Stimulated activated CD4-positive, alpha-beta T cell treated with anti-CD3 and anti-CD28 coated beads, Interleukin-15, amount 100 ng/mL, for 24 hours (primary cell): Measurements from ENCODE around the gene ASF1B.
A peak's percentile ranks its signal among the peaks of the same experiment; 100 is the strongest.
"Not testable (repeated sequence)": the region's sequence is repeated elsewhere in the genome, so short reads cannot be mapped to it uniquely, and the experiment has no call there.

ENCODE experiments used
- DNase-seq: peaks from one replicate; pipeline ENCODE4 v3.0.0-alpha.2; 2020

ASF1B gene

DNA sequence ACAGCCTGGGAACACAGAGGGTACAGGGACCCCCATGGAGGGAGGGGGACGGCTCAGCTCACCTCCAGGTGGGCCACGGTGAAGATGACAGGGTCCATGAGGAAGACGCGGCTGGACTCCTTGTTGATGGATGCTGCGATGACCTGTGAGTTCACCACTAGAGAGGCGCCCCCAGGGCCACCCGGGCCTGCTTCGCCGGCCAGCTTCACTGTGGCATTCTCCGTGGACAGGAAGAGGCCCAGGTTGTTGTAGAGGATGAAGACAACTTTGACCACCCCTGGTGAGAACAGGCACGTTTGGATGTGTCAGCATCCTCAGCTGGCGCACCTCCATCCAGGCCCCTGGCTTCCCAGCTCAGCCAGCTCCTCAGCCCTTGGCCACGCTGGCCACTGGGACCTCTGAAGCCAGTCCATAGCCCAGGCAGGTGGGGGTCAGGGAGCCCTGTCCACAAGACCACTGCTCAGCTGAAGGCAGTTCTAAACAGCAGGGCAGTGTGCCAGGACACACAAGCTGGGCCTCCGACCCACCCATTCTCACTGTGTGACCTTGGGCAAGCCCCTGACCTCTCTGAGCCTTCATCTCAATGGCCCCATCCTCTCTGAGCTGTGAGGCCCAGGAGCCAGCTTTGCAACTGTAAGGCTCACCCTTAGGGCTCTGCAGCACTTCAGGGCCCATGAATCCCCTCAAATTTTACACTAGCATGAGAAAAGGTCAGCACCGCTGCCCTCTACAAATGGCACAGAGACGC, 22.1 kb upstream of the ASF1B start:
- DNase-seq = no peak

DNA sequence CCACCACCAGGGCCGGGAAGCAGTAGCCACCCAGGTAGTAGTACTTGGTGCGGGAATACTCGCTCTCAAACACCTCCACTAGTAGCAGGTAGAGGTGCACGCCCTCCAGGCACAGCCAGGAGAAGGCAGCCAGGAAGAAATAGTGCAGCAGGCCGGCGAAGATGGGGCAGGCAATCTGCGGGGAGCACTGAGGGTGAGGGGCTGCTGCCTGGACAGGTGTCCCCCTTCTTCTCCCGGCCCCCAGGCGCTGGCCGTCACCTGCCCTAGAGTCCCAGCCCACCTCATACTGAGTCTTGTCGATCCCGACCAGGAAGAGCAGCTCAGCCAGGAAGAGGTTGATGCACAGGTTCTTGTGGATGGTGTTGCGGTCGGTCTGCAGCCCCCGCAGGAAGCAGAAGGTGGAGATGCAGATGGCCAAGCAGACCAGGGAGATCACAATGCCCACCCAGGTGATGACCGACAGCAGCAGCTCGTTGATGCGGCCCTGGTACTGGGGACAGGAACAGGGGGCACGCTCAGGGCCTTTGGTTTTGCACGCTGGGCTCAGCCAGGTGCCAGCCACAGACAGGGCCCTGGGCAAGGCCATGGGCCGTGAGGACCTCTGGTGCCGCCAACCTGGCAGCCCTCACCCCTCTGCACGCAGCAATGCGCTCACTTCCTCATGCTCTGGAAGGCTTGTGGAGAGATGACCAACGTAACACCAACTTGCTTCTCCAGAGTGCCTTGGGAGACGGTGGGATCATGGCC, 20.8 kb upstream of the ASF1B start:
- DNase-seq = no peak

DNA sequence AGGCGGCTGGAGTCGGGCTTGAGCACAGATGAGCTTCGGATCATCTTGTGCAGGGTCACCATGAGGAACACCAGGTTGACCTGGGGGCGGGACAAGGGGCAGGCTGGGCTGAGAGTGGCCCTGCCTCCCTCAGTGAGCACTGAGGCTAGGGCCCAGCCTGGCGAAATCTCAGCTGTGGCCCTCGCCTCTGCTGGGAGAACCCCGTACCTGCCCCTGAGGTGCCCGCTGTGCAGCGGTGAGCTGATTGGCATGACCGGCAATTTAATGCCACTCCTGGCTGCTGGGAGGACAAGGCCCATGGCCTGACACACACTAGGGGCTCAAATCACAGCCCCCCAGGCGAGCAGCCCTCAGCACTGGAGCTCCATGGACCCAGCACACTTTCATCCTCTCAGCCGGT, 19.7 kb upstream of the ASF1B start:
- DNase-seq = no peak

DNA sequence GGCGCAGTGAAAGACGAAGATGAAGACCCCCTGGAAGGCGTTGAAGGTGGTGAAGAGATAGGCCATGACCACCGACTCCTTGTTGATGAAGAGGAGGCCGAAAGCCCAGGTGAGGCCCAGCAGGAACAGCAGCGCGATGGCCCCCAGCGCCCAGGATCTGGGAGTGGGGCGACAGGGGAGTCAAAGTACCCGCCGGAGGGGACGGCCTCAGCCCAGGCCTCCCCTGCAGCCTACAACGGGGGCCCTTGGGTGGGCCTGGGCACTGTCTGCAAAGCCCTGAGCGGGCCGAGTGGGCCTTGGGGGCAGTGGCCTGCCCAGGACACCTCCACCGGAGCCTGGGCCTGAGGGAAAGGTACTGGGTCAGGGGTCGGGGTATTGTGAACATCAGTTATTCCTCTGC, 19.0 kb upstream of the ASF1B start:
- no peak for DNase-seq

DNA sequence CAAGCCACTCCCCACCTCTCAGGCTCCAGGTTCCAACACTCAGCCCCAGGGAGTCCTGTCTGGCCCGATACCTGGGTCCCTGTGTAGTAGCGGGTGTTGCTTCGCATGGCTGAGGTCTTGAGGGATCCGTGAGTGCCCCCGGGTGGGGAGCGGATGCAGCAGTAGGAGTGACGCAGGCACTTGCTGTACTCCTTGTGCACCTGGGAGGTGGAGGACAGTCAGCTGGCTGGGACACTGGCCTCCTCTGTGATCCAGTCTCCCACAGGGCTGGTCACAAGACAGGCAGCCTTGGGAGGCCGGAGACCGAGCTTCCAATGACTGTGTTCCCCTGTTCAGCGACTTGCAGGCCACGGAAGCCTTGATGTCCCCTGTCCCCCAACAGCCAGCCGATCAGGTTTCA, 16.3 kb upstream of the ASF1B start:
- no peak for DNase-seq

DNA sequence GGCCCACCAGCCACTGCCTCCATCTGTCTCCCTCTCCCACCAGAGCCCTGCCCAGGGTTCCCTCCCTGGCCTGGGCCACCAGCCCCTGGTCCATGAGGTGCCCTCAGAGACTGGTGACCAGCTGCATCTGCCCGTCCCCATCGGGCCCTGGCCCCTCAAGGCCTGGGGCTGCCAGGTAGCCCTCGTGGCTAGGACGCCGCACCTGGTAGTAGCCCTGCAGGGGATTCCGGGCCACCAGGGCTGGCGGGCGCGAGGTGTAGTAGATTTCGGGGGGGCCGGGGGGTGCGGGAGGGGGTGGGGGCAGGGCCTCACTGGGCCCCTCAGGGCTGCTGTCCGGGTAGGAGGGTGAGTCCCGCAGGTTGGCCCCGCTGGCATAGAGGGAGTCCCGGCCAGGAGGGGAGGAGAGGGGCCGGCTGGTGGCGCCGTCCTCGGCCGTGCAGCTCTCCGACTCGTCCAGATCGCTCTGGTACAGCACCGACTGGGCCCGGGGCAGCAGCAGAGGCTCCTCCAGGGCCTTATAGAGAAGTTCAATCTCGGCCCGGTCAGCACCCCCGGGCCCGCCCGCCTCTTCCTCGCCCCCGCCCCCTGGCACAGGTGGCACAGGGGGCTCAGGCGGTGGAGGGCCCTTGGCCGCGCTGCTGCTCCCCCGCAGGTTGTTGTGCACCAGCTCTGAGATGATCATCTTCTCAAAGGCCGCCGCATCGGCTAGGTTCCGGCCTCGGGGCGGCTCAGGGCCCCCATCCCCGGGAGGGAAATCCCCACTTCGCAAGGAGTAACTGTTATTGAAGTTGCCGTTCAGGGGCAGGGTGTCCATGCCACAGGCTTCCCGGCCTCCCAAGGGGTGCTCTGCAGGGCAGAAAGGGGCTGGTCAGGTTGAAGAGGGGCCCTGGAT, 14.6 kb upstream of the ASF1B start:
- DNase-seq = no peak

DNA sequence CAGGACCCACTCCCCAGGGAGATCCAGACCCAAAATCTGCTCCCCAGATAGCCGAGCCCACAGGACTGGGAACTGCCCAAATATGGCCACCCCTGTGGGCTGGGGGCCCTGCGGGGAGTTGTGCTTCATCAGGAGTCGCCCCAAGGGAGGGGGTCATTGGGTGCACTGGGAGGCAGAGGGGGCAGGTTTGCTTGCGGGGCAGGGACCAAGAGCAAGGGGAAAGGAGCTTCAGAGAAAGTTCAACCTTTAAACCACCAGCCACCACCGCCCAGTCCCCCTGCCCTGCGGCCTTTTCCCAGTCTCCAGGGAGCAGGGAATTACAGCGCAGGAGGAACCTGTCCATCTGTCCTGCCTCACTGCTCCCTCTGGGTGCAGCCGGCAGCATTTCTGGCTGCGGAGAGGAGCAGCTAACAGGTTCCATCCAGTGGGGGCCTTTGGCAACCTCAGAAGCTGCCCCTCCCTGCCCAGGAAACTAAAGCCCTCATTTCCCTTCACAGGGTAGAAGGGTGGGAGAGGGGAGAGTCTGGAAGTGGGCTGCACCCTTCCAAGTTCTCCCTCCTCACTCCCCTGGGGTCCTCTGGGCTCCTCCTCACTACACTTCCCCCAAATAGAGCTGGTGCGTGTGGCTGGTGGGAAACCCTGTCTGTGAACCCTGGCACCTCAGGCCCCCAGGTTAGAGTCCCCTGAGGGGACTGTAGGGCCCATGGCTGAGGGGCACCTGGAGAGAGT, 13.8 kb upstream of the ASF1B start:
- no peak for DNase-seq

DNA sequence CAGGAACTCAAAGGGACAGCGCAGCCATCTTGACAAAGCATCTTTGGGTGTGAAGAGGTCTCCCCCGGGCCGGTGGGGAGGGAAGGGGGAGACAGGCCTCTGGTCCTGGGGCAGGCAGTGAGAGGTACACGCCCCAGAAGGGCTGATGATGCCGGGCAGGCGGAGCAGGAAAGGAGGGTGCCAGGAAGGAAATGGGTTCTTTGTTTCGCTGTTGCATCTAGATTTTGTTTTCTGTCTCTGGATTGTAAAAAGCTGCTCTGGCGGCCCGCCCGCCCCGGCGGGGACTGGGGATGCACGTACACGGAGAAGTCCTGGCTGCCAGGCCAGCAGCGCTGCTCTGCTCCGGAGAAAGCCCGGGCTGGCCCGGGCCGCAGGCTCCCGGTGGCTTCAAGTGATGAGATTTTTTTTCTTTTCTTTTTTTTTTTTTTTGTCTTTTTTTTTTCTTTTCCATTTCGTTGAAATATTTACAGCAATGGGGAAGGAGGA, 13.2 kb upstream of the ASF1B start:
- DNase-seq = peak; percentile 48

DNA sequence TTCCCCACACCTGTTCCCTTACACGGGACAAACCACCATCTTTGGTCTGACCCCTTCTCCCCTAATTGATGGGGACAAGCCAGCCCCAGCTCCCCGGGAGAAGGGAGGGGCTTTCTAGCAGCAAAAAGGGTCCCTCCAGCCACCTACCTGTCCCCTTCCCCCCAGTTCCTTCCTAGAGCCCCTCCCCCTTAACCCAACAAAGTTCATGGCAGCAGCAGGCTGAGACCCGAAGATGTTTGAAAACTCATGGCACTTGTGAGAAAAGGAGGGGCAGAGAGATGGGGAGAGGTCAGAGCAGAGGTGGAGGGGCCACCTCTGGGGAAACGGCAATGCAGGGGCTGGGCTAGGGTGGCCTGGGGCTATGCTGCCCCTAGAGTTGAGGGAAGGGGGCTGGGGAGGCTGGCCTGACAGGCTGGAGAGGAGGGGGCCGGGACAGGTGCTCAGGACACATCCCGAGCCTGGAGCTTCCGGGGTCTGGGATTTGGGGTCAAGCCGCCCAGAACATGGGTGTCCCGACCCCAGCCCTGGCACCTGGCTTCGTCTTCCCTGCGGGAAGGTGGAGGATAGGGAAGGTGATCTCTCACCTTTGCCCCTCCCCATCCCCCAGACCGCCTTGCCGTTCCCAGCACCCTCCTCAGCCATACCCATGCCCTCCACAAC, 12.5 kb upstream of the ASF1B start:
- DNase-seq = no peak

DNA sequence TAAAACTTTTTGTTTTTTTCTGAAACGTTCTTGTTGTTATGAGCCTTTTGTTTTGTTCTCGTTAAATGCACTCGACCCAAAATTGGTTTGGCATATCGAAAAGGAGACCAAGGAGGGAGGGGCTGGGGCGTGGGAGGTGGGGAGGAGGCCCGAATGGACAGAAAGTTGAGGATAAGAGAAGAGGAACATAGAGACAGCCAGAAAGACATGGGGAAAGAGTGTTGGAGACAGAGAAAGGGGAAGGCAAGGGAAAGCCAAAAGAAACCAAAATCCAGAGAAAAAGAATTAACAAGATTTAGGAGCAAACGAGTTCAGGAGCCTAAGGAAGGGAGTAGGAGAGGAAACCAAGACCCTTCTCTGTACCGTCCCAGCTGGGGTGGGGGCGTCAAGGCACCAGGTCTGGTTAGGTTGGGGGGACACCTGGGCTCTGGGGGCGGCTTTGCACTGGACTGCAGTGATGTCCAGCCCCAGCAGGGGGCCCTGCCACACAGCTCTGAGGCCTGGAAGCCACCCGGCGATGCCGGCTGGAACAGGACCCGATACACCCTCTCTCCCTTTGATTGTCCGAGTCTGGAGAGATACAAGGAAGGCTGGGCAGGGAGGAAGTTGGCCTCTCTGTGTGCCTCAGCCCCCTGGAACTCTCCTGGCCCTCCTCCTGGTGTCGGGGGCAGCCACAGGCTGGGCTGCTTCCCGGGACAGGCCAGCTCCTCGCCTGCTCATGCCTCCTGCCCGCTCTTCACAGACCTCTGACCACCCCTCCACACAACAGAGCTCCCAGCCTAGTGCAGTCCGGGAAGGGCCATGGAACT, 11.6 kb upstream of the ASF1B start:
- DNase-seq = peak; percentile 63

DNA sequence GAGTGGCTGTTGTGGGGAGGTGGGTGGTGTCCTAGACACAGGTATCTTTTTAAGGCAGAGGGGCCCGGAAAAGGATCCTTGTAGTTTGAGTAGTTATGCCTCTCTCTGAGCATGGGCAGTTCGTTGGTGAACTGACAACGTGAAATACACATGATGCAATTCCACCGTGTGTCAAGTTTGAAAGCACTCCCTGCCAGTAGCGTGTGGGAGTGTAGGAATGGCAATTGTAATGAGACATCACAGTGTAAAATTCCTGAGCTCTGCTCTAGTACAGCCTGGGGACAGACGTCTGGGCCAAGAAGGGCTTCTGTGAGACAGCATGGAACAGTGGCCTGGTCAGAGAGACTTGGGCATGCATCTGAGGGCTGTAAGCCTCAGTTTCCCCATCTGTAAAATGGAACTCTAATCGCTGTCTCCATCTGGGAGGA, 10.4 kb upstream of the ASF1B start:
- no peak for DNase-seq

DNA sequence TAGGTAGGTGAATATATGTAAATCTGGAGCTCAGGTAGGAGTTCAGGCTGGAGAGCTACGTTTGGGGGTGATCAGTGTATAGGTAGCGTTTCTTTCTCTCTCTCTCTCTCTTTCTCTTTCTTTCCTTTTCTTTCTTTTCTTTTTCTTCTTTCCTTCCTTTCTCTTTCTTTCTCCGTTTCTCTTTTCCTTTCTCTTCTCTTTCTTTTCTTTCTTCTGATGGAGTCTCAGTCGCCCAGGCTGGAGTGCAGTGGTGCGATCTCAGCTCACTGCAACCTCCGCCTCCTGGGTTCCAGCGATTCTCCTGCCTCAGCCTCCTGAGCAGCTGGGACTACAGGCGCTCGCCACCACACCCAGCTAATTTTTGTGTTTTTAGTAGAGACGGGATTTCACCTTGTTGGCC, 9.8 kb upstream of the ASF1B start:
- DNase-seq = not testable (repeated sequence)

DNA sequence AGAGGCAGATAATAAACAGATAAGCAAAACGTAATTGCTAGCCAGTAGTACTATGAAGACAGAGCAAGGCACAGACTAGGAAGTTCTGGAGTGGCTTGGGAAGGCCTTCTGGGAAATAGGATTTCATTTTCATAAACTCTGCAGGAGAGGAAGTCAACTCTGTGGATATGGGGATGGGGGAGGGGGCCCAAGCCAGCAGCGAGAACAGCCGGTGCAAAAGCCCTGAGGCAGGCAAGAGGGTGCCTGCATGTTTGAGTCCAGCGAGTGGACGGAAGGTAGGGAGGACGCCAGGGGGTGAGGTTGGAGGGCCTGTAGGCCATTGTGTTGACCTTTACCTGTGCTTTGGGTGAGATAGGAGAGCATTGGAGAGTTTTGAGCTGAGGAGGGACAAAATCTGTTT, 9.0 kb upstream of the ASF1B start:
- DNase-seq = no peak

DNA sequence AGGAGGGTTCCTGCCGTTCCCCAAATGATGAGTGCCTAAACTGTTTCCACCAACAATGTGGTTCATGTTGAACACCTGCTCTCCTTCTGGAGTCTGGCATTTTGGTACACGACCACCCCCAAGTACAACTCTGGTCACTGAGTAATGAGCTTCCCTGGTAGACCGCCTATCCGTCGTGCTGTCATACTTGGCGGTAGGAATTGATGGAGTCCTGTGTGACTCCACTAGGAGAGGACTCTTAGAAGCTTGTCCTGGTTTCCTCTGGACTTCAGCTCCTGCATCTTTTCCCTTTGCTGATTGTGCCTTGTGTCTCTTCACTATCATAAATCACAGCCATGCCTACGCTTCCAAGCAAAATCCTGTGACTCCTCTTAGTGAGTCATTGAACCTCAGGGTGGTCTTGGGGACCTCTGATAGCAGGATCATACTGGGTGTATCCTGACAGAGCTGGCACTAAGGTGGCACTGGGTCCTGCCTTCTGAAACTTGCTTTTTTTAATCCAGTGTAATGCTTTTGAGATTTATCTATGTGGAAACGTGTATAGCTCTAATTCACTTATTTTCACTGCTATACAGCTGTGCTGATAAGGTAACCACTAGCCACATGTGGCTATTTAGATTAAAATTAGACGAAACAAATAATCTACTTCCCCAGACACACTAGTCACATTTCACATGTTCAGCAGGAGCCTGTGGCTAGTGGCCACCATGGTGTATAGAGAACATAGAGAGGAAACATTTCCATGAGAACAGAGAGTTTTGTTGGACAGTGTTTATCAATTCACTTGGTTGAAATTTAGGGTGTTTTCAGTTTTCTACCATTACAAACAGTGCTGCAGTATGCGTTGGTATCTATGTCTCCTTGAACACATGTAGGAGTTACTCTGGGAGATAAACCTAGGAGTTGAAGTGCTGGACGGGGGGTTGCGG, 6.1 kb upstream of the ASF1B start:
- no peak for DNase-seq

DNA sequence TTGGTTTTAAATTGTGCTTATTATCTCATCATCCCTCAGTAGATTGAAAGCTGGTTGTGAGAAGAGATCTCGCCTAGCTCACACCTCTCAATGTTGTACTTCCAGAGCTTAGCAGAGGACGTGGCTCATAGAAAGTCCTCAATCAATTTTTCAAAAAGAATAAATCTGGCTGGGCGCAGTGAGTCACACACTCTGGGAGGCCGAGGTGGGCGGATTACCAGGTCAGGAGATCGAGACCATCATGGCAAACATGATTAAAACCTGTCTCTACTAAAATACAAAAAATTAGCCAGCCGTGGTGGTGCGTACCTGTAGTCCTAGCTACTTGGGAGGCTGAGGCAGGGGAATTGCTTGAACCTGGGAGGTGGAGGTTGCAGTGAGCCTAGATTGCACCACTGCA, 4.7 kb upstream of the ASF1B start:
- peak; percentile 39 for DNase-seq

DNA sequence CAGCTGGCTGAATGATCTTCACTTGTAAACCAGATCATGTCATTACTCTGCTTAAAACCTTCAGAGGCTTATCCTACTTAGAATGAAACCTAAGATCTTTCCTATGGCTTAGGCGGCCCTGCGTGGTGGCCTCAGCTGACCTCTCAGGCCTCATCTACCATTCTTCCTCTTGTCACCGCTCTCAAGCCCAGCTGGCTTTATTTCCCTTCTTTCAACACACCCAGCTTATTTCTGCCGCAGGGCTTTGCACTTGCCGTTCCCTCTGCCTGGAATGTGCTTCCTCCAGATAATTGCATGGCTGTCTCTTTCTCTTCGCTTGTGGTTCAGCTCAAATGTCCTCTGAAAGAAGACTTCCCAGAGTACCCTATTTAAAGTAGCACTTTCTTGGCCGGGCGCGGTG, 3.6 kb upstream of the ASF1B start:
- DNase-seq = no peak

DNA sequence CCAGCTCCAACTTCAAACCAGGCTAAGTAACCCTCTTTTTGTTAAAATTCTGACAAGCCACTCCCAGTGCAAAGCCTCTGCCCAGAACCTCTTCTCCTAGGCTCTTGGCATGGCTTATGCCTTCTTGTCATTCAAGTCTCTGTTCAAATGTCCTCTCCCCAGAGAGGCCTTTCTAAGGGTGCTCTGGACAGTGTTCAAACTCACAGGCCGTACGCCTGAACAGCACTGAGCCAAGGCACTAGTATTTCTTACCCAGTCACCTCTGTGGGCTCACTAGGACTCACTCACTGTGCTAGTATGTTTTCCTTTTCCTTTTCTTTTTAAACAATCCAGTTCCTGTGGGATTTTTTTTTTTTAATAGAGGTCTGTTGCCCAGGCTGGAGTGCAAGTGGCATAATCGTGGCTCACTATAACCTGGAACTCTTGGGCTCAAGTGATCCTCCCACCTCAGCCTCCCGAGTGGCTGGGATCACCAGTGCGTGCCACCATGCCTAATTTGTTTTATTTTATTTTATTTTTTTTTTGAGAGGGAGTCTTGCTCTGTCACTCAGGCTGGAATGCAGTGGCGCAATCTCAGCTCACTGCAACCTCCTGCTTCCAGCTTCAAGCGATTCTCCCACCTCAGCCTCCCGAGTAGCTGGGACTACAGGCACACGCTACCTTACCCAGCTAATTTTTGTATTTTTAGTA, 2.3 kb upstream of the ASF1B start:
- DNase-seq = no peak

DNA sequence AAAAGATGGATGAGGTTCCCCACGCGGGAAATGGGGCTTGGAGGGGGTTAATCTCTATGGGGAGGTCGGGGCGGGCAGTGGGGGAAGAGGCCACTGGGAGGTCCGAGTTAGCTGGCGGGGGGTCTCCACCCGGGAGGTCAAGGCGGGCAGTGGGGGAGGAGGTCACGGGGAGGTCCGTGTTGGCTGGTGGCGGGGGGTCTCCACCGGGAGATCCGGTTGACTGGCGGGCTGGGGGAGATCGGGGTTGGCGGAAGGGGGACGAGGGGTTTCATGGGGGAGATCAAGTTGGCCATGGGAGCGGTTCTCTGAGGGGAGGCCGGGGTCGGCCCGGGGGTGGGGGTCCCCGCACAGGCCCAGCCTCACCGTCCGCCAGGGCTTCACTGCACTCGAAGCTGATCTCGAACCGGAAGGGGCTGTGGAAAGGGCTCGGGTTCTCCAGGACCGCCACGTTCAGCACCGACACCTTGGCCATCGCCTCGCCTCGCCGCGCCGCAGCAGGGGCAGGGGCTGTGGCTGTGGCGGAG, 342 bp downstream of the ASF1B start:
- no peak for DNase-seq

DNA sequence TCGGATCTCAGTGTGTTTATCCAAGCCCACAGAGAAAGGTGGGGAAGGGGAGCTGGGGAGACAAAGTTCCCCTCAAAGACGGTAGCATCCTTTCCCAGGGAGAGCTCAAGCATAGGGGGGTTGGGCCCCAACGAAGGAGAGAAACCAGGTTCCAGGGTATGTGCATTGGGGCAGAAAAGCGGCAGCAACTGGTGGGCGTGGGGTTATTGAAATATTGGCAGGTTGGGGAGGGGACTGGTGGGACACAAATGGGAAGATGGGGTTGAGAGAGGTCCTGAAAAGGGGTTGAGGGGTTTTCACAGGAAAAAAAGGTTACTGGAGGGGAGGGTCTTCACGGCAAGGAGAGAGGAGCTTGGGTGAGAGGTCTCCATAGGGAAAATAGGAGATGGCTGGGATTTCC, 1.0 kb downstream of the ASF1B start:
- DNase-seq = no peak
